ENCODE results near the gene RGN.

GRCh38 chrX:47063179-47063578 lies 15.1 kb upstream of the RGN start:
- TF ChIP-seq, protein P1, sequence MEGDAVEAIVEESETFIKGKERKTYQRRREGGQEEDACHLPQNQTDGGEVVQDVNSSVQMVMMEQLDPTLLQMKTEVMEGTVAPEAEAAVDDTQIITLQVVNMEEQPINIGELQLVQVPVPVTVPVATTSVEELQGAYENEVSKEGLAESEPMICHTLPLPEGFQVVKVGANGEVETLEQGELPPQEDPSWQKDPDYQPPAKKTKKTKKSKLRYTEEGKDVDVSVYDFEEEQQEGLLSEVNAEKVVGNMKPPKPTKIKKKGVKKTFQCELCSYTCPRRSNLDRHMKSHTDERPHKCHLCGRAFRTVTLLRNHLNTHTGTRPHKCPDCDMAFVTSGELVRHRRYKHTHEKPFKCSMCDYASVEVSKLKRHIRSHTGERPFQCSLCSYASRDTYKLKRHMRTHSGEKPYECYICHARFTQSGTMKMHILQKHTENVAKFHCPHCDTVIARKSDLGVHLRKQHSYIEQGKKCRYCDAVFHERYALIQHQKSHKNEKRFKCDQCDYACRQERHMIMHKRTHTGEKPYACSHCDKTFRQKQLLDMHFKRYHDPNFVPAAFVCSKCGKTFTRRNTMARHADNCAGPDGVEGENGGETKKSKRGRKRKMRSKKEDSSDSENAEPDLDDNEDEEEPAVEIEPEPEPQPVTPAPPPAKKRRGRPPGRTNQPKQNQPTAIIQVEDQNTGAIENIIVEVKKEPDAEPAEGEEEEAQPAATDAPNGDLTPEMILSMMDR (conservative IDR thresholded peaks at IDR 0.05; ENCODE audit: low read depth, low read length), result no peak
- no peak for TF ChIP-seq EZH2 (IDR thresholded peaks at IDR 0.05; ENCODE audit: borderline replicate concordance, low read depth, low read length, poor library complexity, severe bottlenecking)
